ENCODE data around the gene PLPPR5. TPM values are rescaled to one million over a fixed set of nuclear protein-coding genes. Genes with fewer than 3 reads are reported as not detected.

The PLPPR5 gene
- total and polyA plus RNA-seq, 10 of the 15 experiments (the other 5 are each of a cell fraction or from before 2014, with no cell fraction given), result under 0.01 to 0.11 (median 0.02) TPM; not detected in 7

DNA sequence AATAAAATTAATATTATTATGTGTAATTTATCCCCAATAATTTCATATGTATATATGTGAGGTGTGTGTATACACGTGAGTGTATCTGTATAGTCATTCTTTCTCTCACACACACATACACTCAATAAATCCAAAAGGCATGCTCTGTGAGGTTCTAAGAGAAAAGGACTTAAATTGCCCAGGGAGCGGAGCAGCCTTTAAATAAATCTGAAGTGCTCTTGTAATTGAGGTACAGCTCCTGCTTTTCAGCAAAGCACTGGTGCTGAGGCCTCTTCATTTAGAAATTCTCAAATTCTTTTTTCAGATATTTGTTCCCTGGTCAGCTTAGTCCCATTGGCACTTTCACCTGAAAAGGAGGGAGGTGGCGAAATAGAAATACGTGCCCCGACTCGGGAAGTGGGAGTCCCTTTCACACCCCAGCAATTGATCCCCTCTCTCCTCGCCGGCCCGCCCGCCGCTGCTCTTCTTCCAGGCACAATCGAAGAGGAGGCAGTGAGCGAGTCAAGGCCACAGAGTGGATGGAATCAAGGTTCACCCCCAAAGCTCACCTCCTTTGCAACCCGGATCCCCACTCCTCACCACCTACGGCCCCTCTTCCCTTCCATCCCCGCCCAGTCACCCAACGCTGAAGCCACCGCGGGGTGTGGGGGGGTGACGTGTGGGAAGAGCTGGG, 944 bp downstream of the PLPPR5 start:
- in situ Hi-C loops (cut with MboI) (no loop called here), intact Hi-C loops (cut with micrococcal nuclease; ENCODE audit: unreplicated experiment) (no loop called here)
- POLR2A ChIA-PET, result no interaction called here
- peaks cover 4 to 7% of the 10 kb centered on the region in 2 experiments for H3K27me3 ChIP-seq (replicated peaks in 1 of 2; ENCODE audit: control insufficient read depth in 2 of 2, insufficient read depth in 2 of 2, low read length in 1 of 2)
- CTCF ChIA-PET, result interaction anchor here (0.6 kb wide), 1 partner anchor 9 kb away, joined by 3 read pairs; no protein-coding TSS in a partner anchor
- no peaks in the 10 kb centered on the region for H3K79me2 ChIP-seq (ENCODE audit: control insufficient read depth, insufficient read depth, low read length)
- FAIRE-seq (no peak), ATAC-seq (no peak), DNase-seq (ENCODE audit: low read depth, low spot score) (no peak)
- RAD21 ChIA-PET (ENCODE audit: unreplicated experiment), result no interaction called here
- no peak overlapping the region for H3K4me2 ChIP-seq (ENCODE audit: control insufficient read depth, insufficient read depth)
- 10% methylated on average over 18 of the region's 20 CpGs for WGBS (ENCODE audit: insufficient coverage, insufficient replicate concordance, low lambda C conversion rate, missing lambda C conversion rate)
- H3K27ac ChIP-seq (ENCODE audit: control insufficient read depth, insufficient read depth), result no peak overlapping the region
- no TSS peak for BruUV-seq (replicated peaks)
- no peak overlapping the region for H3K9ac ChIP-seq (ENCODE audit: control insufficient read depth, insufficient read depth, low read length)
- SMC1A ChIA-PET (ENCODE audit: uncharacterized antibody, unreplicated experiment), result no interaction called here
- H2AFZ ChIP-seq (ENCODE audit: control insufficient read depth, low read depth, low read length), result no peak overlapping the region
- no peak overlapping the region for H3K4me3 ChIP-seq
- H3K4me1 ChIP-seq (ENCODE audit: control insufficient read depth, insufficient read depth, low read length), result no peaks in the 10 kb centered on the region
- H3K36me3 ChIP-seq (ENCODE audit: control insufficient read depth in 2 of 2, insufficient read depth in 2 of 2, low read length in 1 of 2), result no peaks in the 10 kb centered on the region
- no peaks in the 10 kb centered on the region for H4K20me1 ChIP-seq (ENCODE audit: control insufficient read depth, insufficient read depth)
- no peaks in the 10 kb centered on the region for H3K9me3 ChIP-seq (replicated peaks; ENCODE audit: control insufficient read depth, insufficient read depth, low read length)
- TF ChIP-seq ZBTB33 (IDR thresholded peaks at IDR 0.05) (no peak), ASH2L (IDR thresholded peaks at IDR 0.05; ENCODE audit: borderline replicate concordance, low read depth) (no peak), IKZF2 (IDR thresholded peaks at IDR 0.05) (no peak), NFXL1 (IDR thresholded peaks at IDR 0.05; ENCODE audit: borderline replicate concordance) (no peak), POLR2AphosphoS2 (IDR thresholded peaks at IDR 0.05; ENCODE audit: low read depth, low read length) (no peak), ZBED1 (IDR thresholded peaks at IDR 0.05; ENCODE audit: borderline replicate concordance) (no peak), BRCA1 (IDR thresholded peaks at IDR 0.05; ENCODE audit: low read depth, low read length) (no peak), NFIC (IDR thresholded peaks at IDR 0.05; ENCODE audit: low read depth, low read length) (no peak), HDGF (IDR thresholded peaks at IDR 0.05) (no peak), ZBTB4 (CRISPR knock-in tag; IDR thresholded peaks at IDR 0.05) (no peak), HDAC2 (IDR thresholded peaks at IDR 0.05) (no peak)
- TF ChIP-seq, protein P1, sequence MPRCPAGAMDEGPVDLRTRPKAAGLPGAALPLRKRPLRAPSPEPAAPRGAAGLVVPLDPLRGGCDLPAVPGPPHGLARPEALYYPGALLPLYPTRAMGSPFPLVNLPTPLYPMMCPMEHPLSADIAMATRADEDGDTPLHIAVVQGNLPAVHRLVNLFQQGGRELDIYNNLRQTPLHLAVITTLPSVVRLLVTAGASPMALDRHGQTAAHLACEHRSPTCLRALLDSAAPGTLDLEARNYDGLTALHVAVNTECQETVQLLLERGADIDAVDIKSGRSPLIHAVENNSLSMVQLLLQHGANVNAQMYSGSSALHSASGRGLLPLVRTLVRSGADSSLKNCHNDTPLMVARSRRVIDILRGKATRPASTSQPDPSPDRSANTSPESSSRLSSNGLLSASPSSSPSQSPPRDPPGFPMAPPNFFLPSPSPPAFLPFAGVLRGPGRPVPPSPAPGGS (IDR thresholded peaks at IDR 0.05; ENCODE audit: borderline replicate concordance, insufficient read depth, low read depth, low read length, poor library complexity, severe bottlenecking), result no peak
- TF ChIP-seq, protein P2, sequence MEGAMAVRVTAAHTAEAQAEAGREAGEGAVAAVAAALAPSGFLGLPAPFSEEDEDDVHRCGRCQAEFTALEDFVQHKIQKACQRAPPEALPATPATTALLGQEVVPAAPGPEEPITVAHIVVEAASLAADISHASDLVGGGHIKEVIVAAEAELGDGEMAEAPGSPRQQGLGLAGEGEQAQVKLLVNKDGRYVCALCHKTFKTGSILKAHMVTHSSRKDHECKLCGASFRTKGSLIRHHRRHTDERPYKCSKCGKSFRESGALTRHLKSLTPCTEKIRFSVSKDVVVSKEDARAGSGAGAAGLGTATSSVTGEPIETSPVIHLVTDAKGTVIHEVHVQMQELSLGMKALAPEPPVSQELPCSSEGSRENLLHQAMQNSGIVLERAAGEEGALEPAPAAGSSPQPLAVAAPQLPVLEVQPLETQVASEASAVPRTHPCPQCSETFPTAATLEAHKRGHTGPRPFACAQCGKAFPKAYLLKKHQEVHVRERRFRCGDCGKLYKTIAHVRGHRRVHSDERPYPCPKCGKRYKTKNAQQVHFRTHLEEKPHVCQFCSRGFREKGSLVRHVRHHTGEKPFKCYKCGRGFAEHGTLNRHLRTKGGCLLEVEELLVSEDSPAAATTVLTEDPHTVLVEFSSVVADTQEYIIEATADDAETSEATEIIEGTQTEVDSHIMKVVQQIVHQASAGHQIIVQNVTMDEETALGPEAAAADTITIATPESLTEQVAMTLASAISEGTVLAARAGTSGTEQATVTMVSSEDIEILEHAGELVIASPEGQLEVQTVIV (IDR thresholded peaks at IDR 0.05; ENCODE audit: borderline replicate concordance, partially characterized antibody), result no peak

Data from GM12878 (cell line).